GM21447 (cell line): ENCODE data around the gene RCAN1.

Experiments
- ATAC-seq: cut with Tn5 transposase; IDR thresholded peaks from one replicate; pipeline ENCODE4 v1.9.1; 2021; ENCODE audit not compliant: unreplicated experiment

RCAN1 gene

GRCh38 chr21:34614628-34615486 lies at the start of gene RCAN1:
Gene RCAN1 (minus strand): TSS chr21:34615113. CDS start chr21:34615011, 102 bp downstream.
- peak; percentile 94 for ATAC-seq

- ATAC-seq, result no peak
These were observed 46.9 kb upstream of the RCAN1 start for GRCh38 chr21:34661848-34662247.

- no peak for ATAC-seq
These were observed 38.6 kb upstream of the RCAN1 start for GRCh38 chr21:34653522-34653921.

- ATAC-seq, result no peak
These were observed 36.7 kb upstream of the RCAN1 start for GRCh38 chr21:34651642-34652041.

GRCh38 chr21:34650861-34651431 lies 36.0 kb upstream of the RCAN1 start:
- no peak for ATAC-seq

GRCh38 chr21:34649400-34649799 lies 34.5 kb upstream of the RCAN1 start:
- ATAC-seq, result no peak

GRCh38 chr21:34648739-34649297 lies 33.9 kb upstream of the RCAN1 start:
- ATAC-seq, result no peak

GRCh38 chr21:34647555-34647954 lies 32.6 kb upstream of the RCAN1 start:
- no peak for ATAC-seq

GRCh38 chr21:34644825-34645224 lies 29.9 kb upstream of the RCAN1 start:
- ATAC-seq, result no peak

- peak; percentile 62 for ATAC-seq
These were observed 27.5 kb upstream of the RCAN1 start for GRCh38 chr21:34642211-34643075.

- no peak for ATAC-seq
These were observed 25.9 kb upstream of the RCAN1 start for GRCh38 chr21:34640858-34641257.

- peak; percentile 38 for ATAC-seq
These were observed 25.2 kb upstream of the RCAN1 start for GRCh38 chr21:34639882-34640788.

- ATAC-seq, result no peak
These were observed 24.3 kb upstream of the RCAN1 start for GRCh38 chr21:34639250-34639649.

GRCh38 chr21:34636961-34637360 lies 22.0 kb upstream of the RCAN1 start:
- ATAC-seq, result no peak

- ATAC-seq, result no peak
These were observed 20.4 kb upstream of the RCAN1 start for GRCh38 chr21:34635307-34635706.

- ATAC-seq, result no peak
These were observed 17.6 kb upstream of the RCAN1 start for GRCh38 chr21:34632498-34632897.

- no peak for ATAC-seq
These were observed 15.7 kb upstream of the RCAN1 start for GRCh38 chr21:34630536-34631143.

GRCh38 chr21:34626131-34626530 lies 11.2 kb upstream of the RCAN1 start:
- no peak for ATAC-seq

- ATAC-seq, result no peak
These were observed 10.2 kb upstream of the RCAN1 start for GRCh38 chr21:34625030-34625593.
